Upper lobe of left lung (tissue), 4 donors: Measurements from ENCODE around the gene SLC25A25.

ENCODE experiments used
- EP300 ChIP-seq, 4 donors: sonication (generic); formaldehyde crosslinking; IDR thresholded peaks; one replicate each; pipeline ENCODE4 v1.5.1; 2017; ENCODE audit warnings: antibody characterized with exemption in 4 of 4, control low read depth in 2 of 4
- POLR2A ChIP-seq, 4 donors: fragments of 450-650 bp; IDR thresholded peaks; one replicate each; pipeline ENCODE4 v1.5.1; 2016 to 2017; ENCODE audit warnings: antibody characterized with exemption in 4 of 4, mild to moderate bottlenecking in 2 of 4
- POLR2AphosphoS5 ChIP-seq, 2 donors: sonication (generic); formaldehyde crosslinking; IDR thresholded peaks; one replicate each; pipeline ENCODE4 v1.5.1; 2017; ENCODE audit warnings: antibody characterized with exemption in 2 of 2
- TF ChIP-seq, protein P1 (sequence below), 6 experiments: fragments of 450-650 bp in 4 of 6; fragments of 200-600 bp in 2 of 6; sonication (generic) in 2 of 6; IDR thresholded peaks; one replicate each; pipeline ENCODE4 v1.5.1; 2016 to 2019; ENCODE audit warnings: antibody characterized with exemption in 6 of 6

DNA sequence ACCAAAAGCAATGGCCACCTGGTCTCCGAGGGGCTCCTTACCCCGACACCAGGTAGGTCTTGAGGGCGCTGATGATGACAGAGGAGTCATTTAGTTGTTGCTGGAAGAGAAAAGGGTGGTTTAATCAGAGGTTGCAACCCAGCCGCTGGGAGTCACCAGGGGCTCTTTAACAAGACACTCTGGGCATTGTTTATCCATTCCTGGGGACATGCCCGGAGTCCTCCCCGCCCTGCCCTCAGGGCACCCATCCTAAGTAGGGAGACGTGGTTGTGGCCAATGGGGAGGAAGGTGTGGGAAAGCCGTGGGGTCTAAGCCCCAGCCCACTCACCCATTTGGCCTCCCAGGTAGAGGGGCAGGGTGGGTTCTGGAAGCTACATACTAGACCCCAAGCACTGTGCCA is 56.4 kb downstream of the SLC25A25 start:
- TF ChIP-seq POLR2AphosphoS5 (IDR thresholded peaks at IDR 0.05) (no peak), POLR2A (IDR thresholded peaks at IDR 0.05) (no peak), EP300 (IDR thresholded peaks at IDR 0.05) (no peak)
- TF ChIP-seq, protein P1, sequence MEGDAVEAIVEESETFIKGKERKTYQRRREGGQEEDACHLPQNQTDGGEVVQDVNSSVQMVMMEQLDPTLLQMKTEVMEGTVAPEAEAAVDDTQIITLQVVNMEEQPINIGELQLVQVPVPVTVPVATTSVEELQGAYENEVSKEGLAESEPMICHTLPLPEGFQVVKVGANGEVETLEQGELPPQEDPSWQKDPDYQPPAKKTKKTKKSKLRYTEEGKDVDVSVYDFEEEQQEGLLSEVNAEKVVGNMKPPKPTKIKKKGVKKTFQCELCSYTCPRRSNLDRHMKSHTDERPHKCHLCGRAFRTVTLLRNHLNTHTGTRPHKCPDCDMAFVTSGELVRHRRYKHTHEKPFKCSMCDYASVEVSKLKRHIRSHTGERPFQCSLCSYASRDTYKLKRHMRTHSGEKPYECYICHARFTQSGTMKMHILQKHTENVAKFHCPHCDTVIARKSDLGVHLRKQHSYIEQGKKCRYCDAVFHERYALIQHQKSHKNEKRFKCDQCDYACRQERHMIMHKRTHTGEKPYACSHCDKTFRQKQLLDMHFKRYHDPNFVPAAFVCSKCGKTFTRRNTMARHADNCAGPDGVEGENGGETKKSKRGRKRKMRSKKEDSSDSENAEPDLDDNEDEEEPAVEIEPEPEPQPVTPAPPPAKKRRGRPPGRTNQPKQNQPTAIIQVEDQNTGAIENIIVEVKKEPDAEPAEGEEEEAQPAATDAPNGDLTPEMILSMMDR (IDR thresholded peaks at IDR 0.05), result no peak
